Eye (tissue), 1 donor: ENCODE measurements around the gene ZFAND2B.

Source experiments
- DNase-seq: peaks from one replicate; pipeline ENCODE4 v3.0.0-alpha.2; 2015

The ZFAND2B gene

DNA sequence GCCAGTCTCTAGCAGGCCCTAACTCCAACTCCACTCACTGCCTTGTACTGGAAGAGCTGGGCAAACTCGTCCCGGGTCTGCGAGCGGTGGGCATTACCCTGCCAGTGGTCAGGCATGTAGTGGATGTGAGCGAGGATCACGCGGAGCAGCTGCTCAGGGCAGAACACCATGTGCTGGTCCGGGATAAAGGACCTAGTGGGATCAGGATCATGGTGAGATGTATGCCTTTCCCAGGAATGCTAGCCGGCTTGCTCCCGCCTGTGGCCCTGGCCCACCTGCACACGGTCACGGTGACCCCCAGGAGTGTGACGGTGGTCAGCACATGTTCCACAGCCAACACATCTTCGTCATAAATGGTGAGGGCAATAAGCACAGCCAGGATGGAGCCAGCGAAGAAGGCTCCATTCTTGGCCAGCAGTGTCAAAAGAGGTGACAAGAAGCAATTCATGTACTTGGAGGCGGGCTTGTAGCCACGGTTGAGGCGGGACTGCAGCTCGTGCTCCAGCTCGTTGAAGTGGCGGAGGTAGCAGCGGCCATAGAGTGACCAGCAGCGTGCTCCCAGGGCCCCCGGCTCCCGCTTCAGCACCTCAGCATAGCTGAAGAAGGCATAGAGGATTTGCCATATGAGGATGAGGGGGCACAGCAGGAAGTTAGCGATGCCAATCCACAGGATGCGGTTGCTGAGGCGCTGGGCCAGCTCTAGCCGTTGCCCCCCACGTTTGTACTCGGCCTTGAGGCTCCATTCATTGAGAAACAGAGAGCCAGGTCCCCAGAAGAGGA, 17.4 kb downstream of the ZFAND2B start:
- no peak for DNase-seq

DNA sequence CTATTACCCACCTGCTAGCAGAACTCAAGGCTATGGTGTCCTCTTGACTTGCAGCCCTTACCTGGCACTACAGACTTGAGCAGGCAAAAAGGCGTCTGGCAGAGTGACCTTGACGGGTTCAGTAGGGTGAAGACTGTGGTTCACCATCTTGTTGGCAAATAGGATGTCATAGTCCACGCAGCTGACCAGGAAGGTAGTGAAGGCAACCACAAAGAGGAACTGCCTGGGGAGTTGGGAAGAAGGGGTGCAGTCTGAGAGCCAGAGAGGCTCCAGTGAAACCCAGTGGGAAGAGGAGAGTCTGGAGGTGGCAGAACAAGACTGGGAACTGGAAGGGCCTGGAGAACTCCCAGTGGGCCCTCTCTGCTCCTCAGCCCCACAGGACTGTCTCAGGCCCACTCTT, 18.8 kb downstream of the ZFAND2B start:
- no peak for DNase-seq

- DNase-seq, result no peak
Observed at GRCh38 chr2:219228041-219228910, 21.7 kb downstream of the ZFAND2B start.

GRCh38 chr2:219228911-219229304, 22.3 kb downstream of the ZFAND2B start:
- DNase-seq, result no peak

DNA sequence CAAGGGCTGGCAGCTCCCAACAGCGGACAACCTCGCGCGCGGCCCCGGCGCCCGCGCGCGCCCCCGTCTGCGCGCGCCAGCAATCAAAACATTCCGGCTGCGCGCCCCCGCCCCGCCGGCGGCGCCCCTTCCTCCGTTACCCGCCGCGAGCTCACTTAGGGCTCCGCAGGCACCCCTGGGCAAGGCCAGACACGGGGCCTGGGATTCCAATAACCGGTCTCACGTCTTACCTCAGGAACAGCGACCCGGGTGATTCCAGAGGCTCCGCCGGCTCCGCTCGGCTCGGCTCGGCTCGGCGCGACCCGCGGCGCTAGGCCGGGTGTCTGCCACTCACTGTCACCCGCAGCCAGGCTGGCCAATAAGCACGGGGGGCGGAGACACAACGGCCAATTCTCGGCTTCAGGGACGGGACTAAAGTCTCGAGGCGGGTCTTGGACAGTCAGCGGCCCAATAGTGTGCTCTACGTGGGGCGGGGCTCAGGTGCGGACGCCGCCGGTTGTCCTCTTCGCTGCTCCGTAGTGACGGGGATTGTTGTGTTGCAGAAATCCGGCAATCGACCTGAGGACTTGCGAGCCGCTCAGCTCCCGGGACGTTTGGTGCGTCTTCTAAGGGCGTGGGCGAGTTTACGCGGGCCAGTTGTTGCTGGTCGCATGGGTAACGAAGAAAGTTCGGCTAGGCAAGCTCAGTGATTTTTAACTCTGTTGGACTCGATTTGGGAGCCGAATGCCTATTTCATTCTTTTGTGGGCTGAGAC, 22.9 kb downstream of the ZFAND2B start, which contains the start of the genes ANKZF1 and ATG9A:
ANKZF1 (plus strand) TSS at position 502 of the 754 bp plus-strand sequence. CDS start 452 bp downstream, outside the sequence.
ATG9A (minus strand) TSS at position 332 of the 754 bp plus-strand sequence. CDS start 1,612 bp downstream, outside the sequence.
- peak; percentile 99 for DNase-seq

GRCh38 chr2:219230059-219230540, 23.5 kb downstream of the ZFAND2B start:
- DNase-seq, result no peak

DNA sequence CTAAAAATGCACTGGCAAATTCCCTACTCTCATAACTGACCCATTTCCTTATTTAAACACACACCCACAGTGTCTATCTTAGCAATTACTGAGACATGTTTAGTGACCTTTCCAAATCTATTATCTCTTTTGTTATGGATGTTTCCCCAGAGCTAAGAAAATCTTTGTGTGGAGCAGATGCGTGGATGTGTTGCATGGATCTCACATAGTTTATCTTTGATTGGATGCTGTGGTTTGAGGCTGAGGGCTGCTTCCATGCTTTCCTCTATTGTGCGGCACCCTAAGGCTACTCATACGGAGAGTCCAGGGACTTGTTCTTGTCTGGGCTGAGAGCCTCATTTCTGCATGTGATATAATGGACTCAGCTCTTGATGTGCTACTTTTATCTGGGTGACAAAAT, 27.7 kb downstream of the ZFAND2B start:
- no peak for DNase-seq

GRCh38 chr2:219243291-219243761, 36.7 kb downstream of the ZFAND2B start:
- no peak for DNase-seq

- no peak for DNase-seq
Observed at GRCh38 chr2:219244789-219245147, 38.2 kb downstream of the ZFAND2B start.

DNA sequence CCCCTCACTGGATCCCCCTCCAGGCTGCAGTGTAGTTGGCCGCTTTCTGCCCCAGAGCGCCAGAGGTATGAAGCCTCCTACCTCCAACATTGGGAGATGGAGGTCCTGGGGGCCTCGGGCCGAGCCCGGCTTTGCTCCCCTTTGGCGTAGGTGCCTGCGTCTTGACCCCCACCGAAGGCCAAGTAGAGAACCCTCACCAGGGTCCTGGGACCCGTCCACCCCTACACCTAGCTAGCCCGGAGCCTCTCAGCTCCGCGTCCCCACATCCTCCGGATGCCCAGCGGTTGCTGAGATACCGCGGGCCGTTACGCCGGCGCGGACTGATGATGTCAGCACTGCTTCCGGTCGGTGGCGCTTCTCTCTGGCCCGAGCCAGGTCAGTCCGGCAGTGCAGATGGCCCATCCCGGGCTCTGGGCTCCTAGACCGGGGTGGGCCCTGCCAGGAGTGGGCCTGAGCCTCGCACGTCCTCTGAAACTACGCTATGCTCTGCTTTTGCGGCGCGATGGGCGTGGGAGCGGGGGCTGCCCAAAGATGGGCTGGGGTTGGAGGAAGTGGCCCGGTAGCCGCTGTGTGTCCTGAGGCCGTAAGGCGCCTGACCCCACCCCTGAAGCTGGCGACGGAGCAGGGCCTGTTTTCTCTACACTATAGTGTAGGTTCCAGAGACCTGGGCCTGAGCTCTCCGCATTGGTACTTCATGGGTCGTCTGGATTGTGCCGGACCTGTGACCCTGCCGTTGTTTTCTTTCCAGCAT, 38.7 kb downstream of the ZFAND2B start, which contains the start of the genes GLB1L and STK16:
GLB1L (minus strand) TSS at position 297 of the 751 bp plus-strand sequence. CDS start 1,871 bp downstream, outside the sequence.
STK16 (plus strand) TSS at position 332 of the 751 bp plus-strand sequence. CDS start 521 bp downstream, outside the sequence.
- DNase-seq, result peak; percentile 98

- no peak for DNase-seq
Observed at GRCh38 chr2:219245899-219246230, 39.3 kb downstream of the ZFAND2B start.

DNA sequence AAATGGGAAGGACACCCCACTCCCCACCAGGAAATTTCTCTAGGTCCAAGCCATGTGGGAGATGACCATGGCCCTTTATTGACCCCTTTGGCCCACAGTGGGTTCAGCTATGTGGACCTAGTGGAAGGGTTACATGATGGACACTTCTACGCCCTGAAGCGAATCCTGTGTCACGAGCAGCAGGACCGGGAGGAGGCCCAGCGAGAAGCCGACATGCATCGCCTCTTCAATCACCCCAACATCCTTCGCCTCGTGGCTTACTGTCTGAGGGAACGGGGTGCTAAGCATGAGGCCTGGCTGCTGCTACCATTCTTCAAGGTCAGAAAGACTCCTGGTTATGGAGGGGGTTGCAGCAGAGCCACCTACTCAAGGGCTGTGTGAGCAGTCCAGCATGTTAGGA, 40.0 kb downstream of the ZFAND2B start:
- DNase-seq, result no peak

DNA sequence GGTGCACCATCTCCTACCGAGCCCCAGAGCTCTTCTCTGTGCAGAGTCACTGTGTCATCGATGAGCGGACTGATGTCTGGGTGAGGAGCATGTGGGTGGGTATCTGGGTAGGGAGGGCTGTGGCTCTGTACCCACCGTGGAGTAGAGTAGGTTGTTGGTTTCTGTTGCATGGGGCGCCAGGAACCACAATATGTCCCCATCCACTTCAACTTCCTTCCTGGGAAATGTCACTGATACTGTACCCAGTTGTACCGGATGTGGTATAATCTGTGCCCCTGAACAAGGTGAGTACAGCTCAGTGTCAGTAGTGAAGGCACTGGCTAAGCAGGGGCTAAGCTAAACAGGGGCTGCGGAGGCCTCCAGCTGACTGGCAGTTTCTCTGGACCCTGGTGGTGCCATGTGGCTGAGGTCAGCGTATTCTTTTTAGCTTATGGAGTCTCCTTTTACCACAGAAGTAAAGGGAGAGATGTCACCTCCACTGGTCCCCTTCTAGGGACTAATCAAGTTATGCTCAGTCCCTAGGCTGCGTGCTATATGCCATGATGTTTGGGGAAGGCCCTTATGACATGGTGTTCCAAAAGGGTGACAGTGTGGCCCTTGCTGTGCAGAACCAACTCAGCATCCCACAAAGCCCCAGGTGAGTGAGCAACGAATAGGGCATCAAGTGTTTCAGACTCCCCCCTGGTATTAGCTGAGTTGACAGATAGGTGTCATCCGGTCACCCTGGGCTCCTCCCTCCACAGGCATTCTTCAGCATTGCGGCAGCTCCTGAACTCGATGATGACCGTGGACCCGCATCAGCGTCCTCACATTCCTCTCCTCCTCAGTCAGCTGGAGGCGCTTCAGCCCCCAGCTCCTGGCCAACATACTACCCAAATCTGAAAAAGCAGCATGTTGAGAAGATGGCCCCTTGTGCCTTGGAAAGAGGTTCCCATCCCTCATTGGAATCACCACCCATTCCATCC, 41.4 kb downstream of the ZFAND2B start:
- DNase-seq, result no peak

DNA sequence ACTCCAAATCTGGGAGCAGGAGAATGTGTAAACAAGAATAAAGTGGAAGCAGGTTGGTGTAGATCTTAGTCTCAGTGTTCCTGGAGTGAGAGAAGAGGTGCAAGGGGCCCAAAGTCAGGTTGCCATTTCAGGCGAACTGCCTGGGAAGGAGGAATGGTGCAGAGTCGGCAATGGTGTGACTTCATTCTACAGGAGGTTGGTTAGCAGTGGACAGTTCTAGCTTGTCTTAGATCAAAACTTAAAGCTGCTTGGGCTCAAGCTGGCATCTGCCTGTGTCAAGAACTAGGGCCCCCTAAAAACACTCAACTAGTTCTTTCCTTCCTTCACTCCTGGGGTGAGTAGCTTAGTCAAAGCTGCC, 42.2 kb downstream of the ZFAND2B start:
- DNase-seq, result no peak

DNA sequence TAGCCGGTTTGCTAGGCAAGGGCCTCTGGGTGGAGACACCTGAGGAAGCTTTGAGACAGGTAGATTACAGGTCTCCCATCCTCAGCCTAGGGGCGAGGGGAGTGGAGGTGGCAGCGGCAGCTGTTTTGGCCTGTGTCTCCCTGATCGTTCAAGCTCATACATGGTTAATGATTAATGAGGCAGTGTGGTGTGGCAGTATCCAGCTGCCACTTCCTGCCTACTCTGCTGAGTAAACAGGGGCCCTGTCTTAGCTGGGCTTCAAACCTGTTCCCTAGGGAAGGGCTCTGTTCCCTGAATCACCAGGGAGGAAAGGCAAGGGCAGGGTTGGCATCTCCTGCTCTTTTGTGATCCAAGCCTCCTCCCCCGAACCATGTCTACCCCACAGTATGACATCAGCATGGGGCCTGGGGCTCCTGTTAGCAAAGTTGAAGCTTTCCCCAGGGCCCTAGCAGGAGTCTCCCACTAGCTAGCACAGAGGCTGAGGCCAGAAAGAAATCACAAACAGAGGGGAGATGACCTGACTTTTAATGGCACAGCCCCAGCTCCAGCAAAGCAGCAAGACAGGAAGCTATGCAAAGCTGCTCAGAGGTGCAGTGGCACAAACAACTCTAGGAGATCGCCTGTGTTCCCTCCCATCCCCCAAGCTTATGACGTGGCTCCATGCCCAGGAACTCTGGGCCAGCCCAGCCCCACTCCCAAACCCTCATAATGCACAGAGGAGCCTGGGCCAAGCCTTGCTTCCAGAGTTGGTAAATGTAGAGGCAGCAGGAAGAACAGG, 42.8 kb downstream of the ZFAND2B start:
- DNase-seq, result peak; percentile 55

- no peak for DNase-seq
Observed at GRCh38 chr2:219250049-219250781, 43.6 kb downstream of the ZFAND2B start.

DNA sequence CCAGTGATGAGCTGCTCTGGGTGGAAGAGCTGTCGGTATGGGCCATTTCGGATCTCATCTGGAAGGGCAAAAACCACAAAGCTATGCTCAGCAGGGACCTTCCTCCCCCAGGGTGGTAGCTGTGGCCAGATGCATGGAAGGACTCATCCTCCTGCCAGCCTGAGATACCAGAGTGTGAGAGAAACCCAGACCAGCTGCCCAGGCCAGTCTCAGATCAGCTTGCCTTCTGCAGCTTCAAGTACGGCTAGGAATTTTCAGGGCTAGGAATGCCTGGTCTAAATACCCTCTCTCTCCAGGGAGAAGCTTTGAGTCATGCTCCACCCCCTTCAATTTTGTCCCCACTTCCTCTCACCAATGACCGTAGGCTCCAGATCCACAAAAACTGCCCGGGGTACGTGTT, 45.1 kb downstream of the ZFAND2B start:
- no peak for DNase-seq

DNA sequence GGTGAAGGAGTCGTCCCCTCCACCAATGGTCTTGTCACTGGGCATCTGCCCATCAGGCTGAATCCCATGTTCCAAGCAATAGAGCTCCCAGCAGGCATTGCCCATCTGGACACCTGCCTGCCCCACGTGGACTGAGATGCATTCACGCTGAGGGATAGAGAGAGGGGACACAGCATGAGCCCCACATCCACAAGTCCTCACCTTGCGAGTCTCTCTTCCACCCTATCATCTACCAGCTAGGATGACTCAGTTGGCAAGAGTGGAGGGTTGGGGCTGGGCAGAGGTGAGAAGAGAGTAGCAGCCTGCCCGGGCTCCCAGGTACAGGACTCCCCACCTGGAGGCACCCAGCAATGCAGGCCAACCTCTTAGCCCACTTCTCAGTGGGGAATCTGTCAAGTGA, 45.5 kb downstream of the ZFAND2B start:
- no peak for DNase-seq

GRCh38 chr2:219252570-219252899, 46.0 kb downstream of the ZFAND2B start:
- DNase-seq, result no peak
